Rectal smooth muscle tissue (tissue), 1 donor: ENCODE data around the gene GRIK5.

ENCODE experiments used
- H3K27ac ChIP-seq: one replicate; pipeline ENCODE4 v1.7.0; 2013; ENCODE audit warnings: low read depth, low read length, inconsistent platforms
- H3K27me3 ChIP-seq: one replicate; pipeline ENCODE4 v1.7.0; 2013; ENCODE audit warnings: low read length; ENCODE audit not compliant: control insufficient read depth, insufficient read depth
- H3K36me3 ChIP-seq: one replicate; pipeline ENCODE4 v1.7.0; 2013; ENCODE audit warnings: low read length; ENCODE audit not compliant: control insufficient read depth, insufficient read depth
- H3K4me1 ChIP-seq: one replicate; pipeline ENCODE4 v1.7.0; 2013; ENCODE audit warnings: low read length; ENCODE audit not compliant: control insufficient read depth, insufficient read depth
- H3K4me3 ChIP-seq: one replicate; pipeline ENCODE4 v1.7.0; 2013; ENCODE audit warnings: low read length
- H3K9ac ChIP-seq: one replicate; pipeline ENCODE4 v1.7.0; 2013; ENCODE audit warnings: low read length

The GRIK5 gene

DNA sequence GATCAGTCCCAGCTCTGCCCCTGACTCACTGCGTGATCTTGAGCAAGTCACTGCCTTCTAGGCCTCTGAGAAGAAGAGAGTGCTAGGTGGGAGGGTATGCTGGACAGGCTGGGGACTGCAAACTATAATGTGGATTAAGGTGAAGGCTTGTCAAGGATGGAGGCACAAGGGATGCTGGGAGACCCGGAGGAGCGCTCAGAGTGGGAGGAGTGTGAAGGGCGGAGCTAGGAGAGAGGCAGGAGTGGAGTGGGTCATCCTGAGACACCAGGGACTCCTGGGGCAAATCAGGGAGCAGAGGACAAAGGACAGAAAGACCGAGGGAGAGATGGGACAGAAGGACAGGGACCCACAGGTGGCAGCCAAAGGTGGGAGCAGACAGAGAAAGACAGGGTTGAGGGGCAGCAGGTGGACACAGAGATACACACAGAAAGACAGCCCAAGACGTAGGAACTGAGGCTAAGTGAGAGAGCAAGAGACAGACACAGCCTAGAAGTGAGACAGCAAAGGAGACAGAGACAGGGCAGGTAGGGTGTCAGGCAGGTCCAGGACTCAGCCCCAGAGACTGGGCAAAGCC, 2.6 kb downstream of the GRIK5 start:
- no peaks in the 10 kb centered on the region for H3K27me3 ChIP-seq
- no peak overlapping the region for H3K27ac ChIP-seq
- no peak overlapping the region for H3K4me3 ChIP-seq
- H3K36me3 ChIP-seq, result no peaks in the 10 kb centered on the region
- H3K9ac ChIP-seq, result no peak overlapping the region
- peaks cover 5% of the 10 kb centered on the region for H3K4me1 ChIP-seq

DNA sequence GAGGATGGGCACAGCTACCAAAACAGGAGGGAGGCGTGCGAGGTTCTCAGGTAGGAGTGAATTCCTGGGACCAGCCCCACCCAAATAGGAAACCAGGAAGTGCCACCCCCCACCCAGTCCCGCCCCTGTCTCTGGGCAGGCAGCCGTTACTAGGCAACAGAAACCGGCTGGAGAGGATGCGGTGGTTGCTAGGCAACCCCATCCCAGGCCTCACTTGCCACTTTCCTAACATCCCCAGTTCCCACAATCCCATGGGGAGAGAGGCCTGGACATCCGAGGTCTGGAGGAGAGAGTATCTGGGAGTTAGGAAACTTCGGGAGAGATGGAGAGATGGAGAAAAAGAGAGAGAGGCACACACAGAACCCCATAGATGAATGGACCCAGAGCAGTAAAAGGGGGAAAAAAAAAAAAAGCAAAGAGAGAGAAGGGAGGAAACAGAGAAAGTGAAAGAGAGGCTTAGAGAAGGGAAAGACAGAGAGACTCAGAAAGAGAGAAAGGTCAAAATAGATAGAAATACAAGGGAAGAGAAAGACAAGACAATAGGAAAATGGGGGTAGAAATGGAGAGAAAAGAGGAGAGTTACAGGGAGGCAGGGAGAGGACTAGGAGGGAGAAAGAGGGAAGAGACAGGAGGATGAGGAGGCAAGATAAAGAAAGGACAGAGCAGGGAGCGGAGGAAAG, 3.8 kb downstream of the GRIK5 start:
- no peaks in the 10 kb centered on the region for H3K36me3 ChIP-seq
- peaks cover 5% of the 10 kb centered on the region for H3K4me1 ChIP-seq
- H3K27me3 ChIP-seq, result no peaks in the 10 kb centered on the region
- no peak overlapping the region for H3K4me3 ChIP-seq
- H3K9ac ChIP-seq, result no peak overlapping the region
- H3K27ac ChIP-seq, result no peak overlapping the region

DNA sequence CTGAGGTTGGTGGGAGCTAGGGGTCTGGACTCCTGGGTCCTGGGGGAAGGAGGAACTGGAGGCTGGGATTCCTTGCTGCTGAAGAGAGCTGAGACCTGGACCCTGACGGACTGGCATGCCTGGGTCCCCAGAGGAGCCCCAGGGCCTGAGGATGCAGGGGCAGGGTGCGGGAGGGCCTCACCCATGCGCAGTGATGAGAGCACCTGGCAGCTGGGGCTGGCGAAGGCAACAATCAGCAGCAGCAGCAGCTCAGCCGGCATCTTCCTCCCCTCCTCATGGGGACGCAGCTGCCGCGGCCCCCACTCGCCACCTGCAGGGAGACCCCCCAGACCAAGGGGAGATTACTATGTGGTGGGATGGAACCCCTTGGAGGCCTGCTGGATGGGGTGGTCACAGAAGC, 4.5 kb downstream of the GRIK5 start:
- Histone ChIP-seq H3K27me3 (no peaks in the 10 kb centered on the region), H3K4me1 (peaks cover 3% of the 10 kb centered on the region), H3K9ac (no peak overlapping the region), H3K27ac (no peak overlapping the region), H3K36me3 (no peaks in the 10 kb centered on the region), H3K4me3 (no peak overlapping the region)

DNA sequence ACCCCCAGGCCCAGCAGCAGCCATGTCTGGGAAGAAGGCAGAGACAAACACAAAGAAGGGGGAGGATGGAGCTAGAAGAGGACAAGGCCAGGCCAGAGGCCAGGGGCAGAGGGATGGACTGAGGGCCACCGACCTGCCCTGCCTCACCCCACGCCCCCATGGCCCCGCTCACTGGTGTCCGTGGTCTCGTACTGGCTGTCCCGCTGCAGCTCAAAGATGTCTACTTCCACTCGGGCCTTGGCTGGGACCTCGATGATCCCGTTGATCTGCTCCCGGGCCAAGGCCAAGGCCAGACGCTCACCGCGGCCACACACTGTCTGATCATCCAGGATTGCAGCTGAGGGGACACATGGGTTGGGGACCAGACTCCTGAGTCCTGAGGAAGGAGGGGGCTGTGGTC, 5.0 kb downstream of the GRIK5 start:
- no peaks in the 10 kb centered on the region for H3K4me1 ChIP-seq
- H3K9ac ChIP-seq, result no peak overlapping the region
- no peak overlapping the region for H3K27ac ChIP-seq
- H3K27me3 ChIP-seq, result no peaks in the 10 kb centered on the region
- no peaks in the 10 kb centered on the region for H3K36me3 ChIP-seq
- H3K4me3 ChIP-seq, result no peak overlapping the region

DNA sequence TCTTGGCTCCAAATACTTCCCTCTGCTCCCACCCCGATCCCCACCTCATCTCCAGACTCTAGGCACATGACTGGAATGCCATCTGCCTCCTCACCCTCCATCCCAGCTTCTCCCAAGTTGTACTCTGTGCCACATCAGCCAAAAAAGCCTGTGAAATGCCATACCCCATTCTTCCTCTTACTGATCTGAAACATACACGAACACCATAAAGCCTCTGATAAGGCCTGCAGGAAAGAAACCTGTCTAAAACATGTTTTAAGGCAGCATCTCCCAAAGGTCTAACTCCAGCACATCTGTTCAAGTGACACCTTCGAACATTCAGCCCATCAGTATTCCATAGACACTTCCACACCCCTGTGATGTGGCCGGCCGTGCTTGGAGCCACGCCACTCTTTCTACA, 5.6 kb downstream of the GRIK5 start:
- no peak overlapping the region for H3K4me3 ChIP-seq
- no peak overlapping the region for H3K27ac ChIP-seq
- no peaks in the 10 kb centered on the region for H3K27me3 ChIP-seq
- H3K4me1 ChIP-seq, result no peaks in the 10 kb centered on the region
- H3K9ac ChIP-seq, result no peak overlapping the region
- no peaks in the 10 kb centered on the region for H3K36me3 ChIP-seq

DNA sequence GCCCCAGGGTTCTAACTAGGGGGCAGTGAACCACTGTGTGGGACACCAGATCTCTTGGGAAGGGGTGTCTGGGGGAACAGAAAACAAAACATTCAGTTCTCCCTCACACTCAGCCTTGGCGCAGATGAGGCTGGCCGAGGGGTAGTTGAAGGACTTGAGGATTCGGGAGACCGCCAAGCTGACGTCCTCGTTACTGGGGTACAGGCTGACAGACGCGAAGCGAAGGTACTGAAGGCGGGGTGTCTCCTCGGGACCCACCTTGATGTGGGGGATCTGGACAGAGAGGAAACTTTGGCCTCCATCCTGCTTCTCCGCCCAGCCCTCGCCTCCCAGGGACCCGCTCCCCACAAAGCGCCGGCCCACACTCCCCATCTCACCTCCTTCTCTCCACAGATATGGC, 7.6 kb downstream of the GRIK5 start:
- no peaks in the 10 kb centered on the region for H3K36me3 ChIP-seq
- H3K27ac ChIP-seq, result no peak overlapping the region
- H3K27me3 ChIP-seq, result no peaks in the 10 kb centered on the region
- no peak overlapping the region for H3K9ac ChIP-seq
- H3K4me1 ChIP-seq, result no peaks in the 10 kb centered on the region
- no peak overlapping the region for H3K4me3 ChIP-seq

DNA sequence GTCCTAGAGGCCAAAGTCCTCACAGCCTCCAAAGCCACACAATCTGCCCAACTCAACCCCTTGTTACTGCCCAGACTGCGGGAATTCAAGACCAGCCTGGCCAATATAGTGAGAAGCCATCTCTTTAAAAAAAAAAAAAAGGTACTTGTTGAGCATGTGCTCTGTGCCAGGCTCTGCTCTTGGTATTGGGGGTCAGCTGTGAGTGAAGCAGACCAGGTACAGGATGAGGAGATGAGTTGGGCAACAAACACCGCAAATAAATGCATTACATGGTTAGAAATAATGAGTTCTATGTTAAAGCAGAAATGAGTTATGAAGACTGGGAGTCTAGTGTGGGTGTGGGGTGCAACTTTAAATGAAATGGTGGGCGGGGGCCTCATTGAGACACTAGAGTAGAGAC, 9.9 kb downstream of the GRIK5 start:
- Histone ChIP-seq H3K4me3 (no peak overlapping the region), H3K9ac (no peak overlapping the region), H3K27ac (no peak overlapping the region), H3K27me3 (no peaks in the 10 kb centered on the region), H3K36me3 (peaks cover 5% of the 10 kb centered on the region), H3K4me1 (no peaks in the 10 kb centered on the region)

DNA sequence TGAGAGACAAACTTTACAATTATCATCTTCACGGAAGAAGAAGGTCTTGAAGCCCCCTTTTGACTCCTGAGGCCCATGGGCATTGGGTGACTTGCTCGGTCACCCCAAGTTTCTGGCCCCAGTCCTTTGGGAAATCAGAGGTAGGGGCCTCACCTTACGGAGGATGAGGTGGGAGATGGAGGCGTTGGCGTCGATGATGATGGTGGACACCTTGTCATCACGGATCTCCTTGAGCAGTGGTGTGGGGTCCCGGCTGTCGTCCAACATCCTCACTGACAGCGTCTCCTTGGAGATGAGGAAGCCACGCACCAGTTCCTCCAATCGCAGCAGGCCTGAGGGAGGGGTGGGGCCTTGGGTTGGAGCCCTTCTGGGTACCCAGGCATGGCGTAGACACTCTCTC, 10.8 kb downstream of the GRIK5 start:
- H3K9ac ChIP-seq, result no peak overlapping the region
- no peaks in the 10 kb centered on the region for H3K27me3 ChIP-seq
- no peak overlapping the region for H3K4me3 ChIP-seq
- no peaks in the 10 kb centered on the region for H3K4me1 ChIP-seq
- H3K27ac ChIP-seq, result no peak overlapping the region
- peaks cover 5% of the 10 kb centered on the region for H3K36me3 ChIP-seq

DNA sequence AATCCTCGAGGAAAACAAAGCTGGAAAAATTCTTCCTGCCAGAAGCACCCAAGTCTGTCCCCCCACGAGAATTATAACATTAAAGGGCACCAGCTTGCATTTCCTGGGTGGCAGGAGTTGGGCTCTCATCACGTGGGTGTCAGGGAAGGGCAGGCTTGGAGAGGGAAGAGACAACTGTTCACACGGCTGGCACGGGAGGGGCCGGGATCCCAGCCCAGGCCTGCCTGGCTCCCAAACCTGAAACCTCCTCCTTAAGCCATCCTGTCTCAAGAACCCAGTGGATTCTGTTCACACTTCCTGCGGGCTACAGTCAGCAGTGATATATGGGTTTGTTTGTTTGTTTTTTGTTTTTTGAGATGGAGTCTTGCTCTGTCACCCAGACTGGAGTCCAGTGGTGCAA, 12.2 kb downstream of the GRIK5 start:
- H3K36me3 ChIP-seq, result peaks cover 5% of the 10 kb centered on the region

DNA sequence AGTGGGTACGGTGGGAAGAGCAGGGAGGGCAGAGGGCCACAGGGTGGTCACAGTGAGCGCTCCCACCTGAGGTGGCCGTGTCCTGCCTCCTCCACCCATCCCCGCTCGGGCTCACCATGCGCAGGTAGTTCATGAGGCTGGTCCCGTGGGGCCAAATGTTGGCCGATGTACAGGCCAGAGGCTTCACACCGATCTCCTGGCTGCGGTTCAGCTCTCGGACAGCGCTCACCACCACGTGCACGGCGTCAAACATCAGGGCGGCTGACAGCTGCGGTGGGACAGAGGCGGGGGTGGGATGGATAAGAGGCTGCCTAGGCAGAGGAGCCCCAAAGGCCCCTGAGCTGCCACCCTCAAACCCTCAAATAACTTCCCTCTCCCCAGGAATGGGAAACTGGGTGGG, 15.8 kb downstream of the GRIK5 start:
- H3K36me3 ChIP-seq, result peaks cover 5% of the 10 kb centered on the region

More for the DNA sequence above, 12.2 kb downstream of the GRIK5 start:
- no peak overlapping the region for H3K27ac ChIP-seq
- H3K27me3 ChIP-seq, result no peaks in the 10 kb centered on the region
- no peak overlapping the region for H3K4me3 ChIP-seq
- no peak overlapping the region for H3K9ac ChIP-seq
- H3K4me1 ChIP-seq, result no peaks in the 10 kb centered on the region

DNA sequence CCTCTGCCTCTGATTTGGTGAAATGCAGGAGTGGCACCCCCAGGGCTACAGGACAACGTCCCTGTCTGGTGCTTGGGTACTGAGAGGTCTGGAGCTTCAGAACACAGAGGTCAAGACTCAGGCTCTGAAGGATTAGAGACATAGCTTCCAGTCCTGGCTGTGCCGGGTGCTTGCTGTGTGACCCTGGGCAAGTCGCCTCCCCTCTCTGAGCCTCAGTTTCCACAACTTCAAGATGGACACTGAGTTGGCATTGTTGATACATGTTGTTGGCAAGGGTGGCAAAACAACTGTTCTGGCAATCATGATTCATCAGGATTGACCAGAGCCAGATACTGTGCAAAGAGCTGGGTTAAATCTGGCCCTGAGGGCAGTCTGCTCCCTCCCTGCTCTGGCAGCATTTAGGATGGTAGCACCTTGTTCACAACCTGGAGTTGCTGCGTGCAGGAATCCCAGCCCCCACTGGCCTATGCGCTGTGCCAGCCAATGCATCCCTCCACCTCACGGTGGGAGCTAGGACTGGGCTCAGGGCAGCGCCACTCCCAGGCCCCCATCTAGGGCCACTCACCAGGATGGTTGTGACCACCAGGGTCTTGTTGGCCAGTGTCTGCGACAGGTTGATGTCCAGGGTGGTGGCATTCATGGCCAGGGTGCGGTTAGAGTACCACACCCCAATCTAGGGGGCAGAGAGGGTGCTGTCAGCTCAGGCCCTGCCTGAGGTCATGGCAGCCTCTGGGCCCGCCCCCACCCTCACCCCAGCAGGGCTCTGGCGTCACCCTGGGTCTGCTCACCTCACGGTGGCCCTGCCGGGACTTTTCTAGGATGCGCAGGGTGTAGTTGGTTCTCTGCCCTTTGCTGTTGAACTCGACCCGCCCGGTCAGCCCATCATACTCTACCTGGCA, 16.7 kb downstream of the GRIK5 start:
- no peaks in the 10 kb centered on the region for H3K4me1 ChIP-seq
- no peak overlapping the region for H3K9ac ChIP-seq
- no peaks in the 10 kb centered on the region for H3K27me3 ChIP-seq
- peaks cover 5% of the 10 kb centered on the region for H3K36me3 ChIP-seq
- no peak overlapping the region for H3K4me3 ChIP-seq
- H3K27ac ChIP-seq, result no peak overlapping the region

More for the DNA sequence above, 15.8 kb downstream of the GRIK5 start:
- Histone ChIP-seq H3K27me3 (no peaks in the 10 kb centered on the region), H3K4me1 (no peaks in the 10 kb centered on the region), H3K9ac (no peak overlapping the region), H3K27ac (no peak overlapping the region), H3K4me3 (no peak overlapping the region)

DNA sequence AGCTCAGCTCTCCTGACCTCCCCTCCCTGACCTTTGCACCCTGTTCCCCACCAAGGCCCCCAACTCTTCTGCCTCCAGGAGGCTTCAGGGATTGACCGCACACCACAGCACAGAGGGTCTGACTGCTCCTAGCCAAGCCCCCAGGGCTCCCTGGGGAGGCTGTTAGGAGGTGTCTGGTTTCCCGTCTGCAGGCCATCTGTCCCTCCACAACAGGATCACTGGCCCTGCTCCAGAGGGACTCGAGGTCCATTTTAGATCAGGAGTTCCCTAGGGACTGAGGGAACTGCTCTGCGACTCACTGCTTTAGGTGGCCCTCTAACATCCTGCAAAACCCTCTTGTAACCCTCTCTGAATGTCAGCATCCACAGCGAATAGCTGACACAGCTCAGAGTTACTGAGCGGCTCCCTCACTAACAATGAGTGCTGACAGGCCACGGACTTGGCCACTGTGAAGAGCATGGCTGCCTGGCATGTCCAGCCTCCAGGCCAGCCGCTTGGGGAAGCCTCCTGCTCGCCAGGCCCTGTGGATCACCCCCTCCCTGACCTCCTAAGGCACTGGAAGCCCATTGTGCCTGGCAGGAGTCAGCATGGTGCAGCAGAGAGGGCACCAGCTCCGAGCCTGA, 17.7 kb downstream of the GRIK5 start:
- no peak overlapping the region for H3K27ac ChIP-seq
- no peaks in the 10 kb centered on the region for H3K27me3 ChIP-seq
- H3K36me3 ChIP-seq, result peaks cover 5% of the 10 kb centered on the region
- no peak overlapping the region for H3K9ac ChIP-seq
- no peaks in the 10 kb centered on the region for H3K4me1 ChIP-seq
- no peak overlapping the region for H3K4me3 ChIP-seq
